Activated CD4-positive, alpha-beta T cell treated with anti-CD3 and anti-CD28 coated beads, Interleukin-2, amount 10 ng/mL, durations not matched to agents 7 days and 5 days (primary cell): ENCODE data around the gene JPH2. TPM values are rescaled to one million over a fixed set of nuclear protein-coding genes. Genes with fewer than 3 reads are reported as not detected.

Source experiments
- CTCF ChIA-PET: fragments of 350-600 bp; sonication (Branson Sonifier 250); formaldehyde crosslinking; loops from one replicate; lab custom pipeline; 2021; ENCODE audit warnings: antibody characterized with exemption; lab: Charles Lee
- POLR2A ChIA-PET: fragments of 350-600 bp; sonication (Branson Sonifier 250); formaldehyde crosslinking; loops from one replicate; lab custom pipeline; 2021; ENCODE audit warnings: antibody characterized with exemption; lab: Charles Lee
- DNase-seq: peaks from one replicate; pipeline ENCODE4 v3.0.0-alpha.2; 2020
- H3K27ac Mint-ChIP-seq: one replicate; pipeline ENCODE4 v1.8.0; 2021; ENCODE audit warnings: mild to moderate bottlenecking, moderate library complexity, mixed read lengths
- H3K27me3 Mint-ChIP-seq: one replicate; pipeline ENCODE4 v1.8.0; 2021; ENCODE audit warnings: mixed read lengths
- H3K36me3 Mint-ChIP-seq: one replicate; pipeline ENCODE4 v1.8.0; 2021; ENCODE audit warnings: low read depth, mixed read lengths
- H3K4me1 Mint-ChIP-seq: one replicate; pipeline ENCODE4 v1.8.0; 2021; ENCODE audit warnings: mixed read lengths
- H3K4me3 Mint-ChIP-seq: one replicate; pipeline ENCODE4 v1.8.0; 2021; ENCODE audit warnings: mild to moderate bottlenecking, moderate library complexity, mixed read lengths
- H3K9me3 Mint-ChIP-seq: one replicate; pipeline ENCODE4 v1.8.0; 2021; ENCODE audit warnings: mixed read lengths
- total RNA-seq, 2 experiments: library from RNA; stranded (reverse); gene quantifications; one replicate each; pipeline ENCODE4 v1.2.3, GENCODE V29; 2021

The JPH2 gene
- total RNA-seq, 2 experiments from 2014 or later = not detected

DNA sequence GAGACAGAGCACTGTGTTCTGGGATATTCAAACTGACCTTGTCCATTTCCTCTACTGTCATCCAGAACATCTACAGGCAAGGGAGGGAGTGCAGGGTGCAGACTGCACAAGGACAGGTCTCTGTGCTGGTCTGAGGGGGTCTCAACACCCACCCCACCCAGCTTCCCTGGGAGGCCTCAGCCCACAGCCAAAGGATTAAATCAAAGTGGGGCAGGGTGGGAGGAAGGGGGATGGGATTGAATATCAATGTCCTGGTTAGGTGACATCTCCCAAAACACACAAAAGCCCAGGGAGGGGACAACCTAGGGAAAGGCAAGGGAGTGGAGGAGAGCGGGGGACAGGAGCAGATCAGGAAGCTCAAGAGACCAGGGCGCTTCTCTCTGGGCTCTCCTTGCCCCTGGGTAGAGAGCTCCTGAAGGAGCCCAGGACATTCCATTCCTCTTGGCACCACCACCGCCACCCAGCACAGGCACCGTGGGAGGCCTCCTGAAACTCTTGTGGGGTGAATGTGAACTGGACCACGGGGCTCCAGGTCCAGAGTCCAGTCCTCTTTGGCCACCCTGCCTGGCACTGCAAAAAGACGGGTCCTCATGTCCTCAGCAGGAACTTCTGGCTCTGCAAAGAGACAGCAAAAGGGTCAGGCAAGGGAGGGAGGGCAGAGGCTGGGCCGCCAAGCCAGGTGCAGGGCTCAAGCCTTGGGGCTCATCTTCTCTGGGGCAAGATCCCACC is 73.9 kb downstream of the JPH2 start:
- no peak for DNase-seq
- Mint-ChIP-seq H3K9me3 (peaks cover 4% of the 10 kb centered on the region), H3K4me3 (no peak overlapping the region), H3K27me3 (peaks cover 23% of the 10 kb centered on the region), H3K27ac (no peak overlapping the region), H3K4me1 (peaks cover 9% of the 10 kb centered on the region), H3K36me3 (no peaks in the 10 kb centered on the region)
- CTCF ChIA-PET = interaction anchor here (1.0 to 2.1 kb wide), 2 partner anchors 74 to 77 kb away, joined by 3 to 9 read pairs; no protein-coding TSS in a partner anchor
- POLR2A ChIA-PET = no interaction called here

DNA sequence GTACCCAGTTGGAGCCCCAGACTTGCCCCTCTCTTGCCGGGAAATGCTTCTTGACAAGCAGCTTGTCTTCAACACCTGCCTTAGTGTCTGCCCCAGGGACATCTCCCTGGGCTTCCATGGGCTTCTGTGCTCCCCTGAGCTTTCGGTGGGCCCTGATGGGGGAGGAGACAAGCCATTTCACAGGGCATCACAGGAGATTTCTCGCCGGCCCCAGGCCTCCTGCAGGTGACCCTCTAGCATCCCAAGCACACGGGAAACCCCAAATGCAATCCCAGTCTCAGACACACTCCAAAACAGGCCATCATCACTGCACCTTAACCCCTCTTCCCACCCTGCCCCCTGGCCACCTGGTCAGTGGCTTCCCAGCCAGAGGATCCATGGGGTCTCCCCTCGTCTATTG is 74.5 kb downstream of the JPH2 start:
- Mint-ChIP-seq H3K27ac (no peak overlapping the region), H3K4me1 (peaks cover 9% of the 10 kb centered on the region), H3K4me3 (no peak overlapping the region), H3K27me3 (peaks cover 23% of the 10 kb centered on the region), H3K36me3 (no peaks in the 10 kb centered on the region), H3K9me3 (peaks cover 10% of the 10 kb centered on the region)
- POLR2A ChIA-PET = no interaction called here
- CTCF ChIA-PET = interaction anchor here (1.0 to 1.1 kb wide), 2 partner anchors 73 to 75 kb away, joined by 3 read pairs; no protein-coding TSS in a partner anchor
- no peak for DNase-seq

DNA sequence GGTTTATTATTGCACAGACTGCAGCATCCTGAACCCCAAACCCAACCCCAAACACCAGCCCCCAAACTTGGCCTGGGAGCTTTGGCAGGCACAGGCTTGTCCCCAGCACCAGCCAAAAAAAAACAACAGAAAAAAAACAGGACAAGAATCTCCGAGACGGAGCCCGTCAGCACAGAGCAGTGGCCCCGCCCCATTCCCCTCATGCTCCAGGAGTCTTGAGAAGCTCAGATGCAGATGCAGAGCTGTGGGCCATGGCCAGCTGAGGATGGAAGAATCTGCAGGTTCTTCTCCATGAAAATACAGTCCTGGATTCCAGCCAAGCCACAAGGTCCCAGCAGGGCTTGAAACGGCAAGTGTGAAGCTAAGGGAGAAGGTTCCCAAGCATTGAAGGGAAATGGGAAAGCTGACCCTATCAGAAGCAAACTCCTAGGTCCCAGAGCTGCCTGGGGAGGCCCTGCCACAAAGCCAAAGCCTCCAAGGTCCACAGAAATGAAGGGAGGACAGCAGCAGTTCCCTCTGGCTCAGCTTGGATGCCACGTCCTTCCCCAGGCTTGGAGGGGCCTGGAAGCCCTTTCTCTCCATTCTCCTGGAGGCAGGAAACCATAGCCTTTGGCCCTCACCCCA is 75.2 kb downstream of the JPH2 start:
- peaks cover 26% of the 10 kb centered on the region for H3K27me3 Mint-ChIP-seq
- no peak overlapping the region for H3K27ac Mint-ChIP-seq
- peaks cover 13% of the 10 kb centered on the region for H3K9me3 Mint-ChIP-seq
- no peak overlapping the region for H3K4me3 Mint-ChIP-seq
- peaks cover 6% of the 10 kb centered on the region for H3K4me1 Mint-ChIP-seq
- ChIA-PET POLR2A (no interaction called here), CTCF (interaction anchor here (0.7 to 1.1 kb wide), 4 partner anchors 73 to 660 kb away, joined by 3 to 4 read pairs (median 3); no protein-coding TSS in a partner anchor)
- no peaks in the 10 kb centered on the region for H3K36me3 Mint-ChIP-seq
- DNase-seq = no peak

DNA sequence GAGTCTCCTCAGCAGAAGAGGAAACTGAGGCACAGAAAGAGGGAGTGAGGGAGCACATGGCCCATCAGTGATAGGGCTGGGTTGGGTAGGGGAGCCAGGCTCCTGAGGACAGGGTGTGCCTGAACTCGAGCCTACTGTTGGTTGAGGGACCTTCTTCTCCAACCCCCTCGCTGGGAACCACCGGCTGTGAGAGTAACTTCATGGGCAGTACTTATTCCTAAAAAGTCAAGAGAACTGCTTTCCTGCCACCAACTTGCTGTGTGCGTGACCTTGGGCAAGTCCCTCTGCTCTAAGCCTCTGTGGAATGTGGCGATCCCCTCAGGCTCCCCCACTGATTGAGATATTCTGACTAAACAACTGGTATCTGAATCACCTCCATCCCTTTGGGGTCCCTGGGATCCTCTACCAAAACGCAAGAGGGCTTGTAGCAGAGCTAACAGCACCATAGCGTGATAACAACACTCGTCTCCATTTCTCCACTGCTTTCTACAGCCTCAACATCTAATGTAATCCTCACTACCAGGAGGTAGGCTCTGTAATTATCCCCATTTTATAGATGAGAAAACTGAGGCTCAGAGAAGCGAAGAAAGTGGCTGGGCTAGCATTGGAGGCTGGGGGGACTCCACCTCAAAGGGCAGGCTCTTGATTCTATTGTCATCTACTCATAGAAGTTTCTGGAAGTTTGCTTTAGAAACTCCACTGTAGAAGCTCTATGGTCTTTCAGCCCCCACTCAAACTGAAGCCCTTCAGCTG is 76.0 kb downstream of the JPH2 start:
- CTCF ChIA-PET = interaction anchor here (0.9 kb wide), 1 partner anchor 84 kb away, joined by 3 read pairs; no protein-coding TSS in a partner anchor
- peaks cover 26% of the 10 kb centered on the region for H3K27me3 Mint-ChIP-seq
- no peaks in the 10 kb centered on the region for H3K36me3 Mint-ChIP-seq
- POLR2A ChIA-PET = interaction anchor here (0.6 kb wide), 1 partner anchor 1319 kb away, joined by 5 read pairs; no protein-coding TSS in a partner anchor
- DNase-seq = no peak
- no peak overlapping the region for H3K27ac Mint-ChIP-seq
- H3K4me1 Mint-ChIP-seq = no peaks in the 10 kb centered on the region
- H3K4me3 Mint-ChIP-seq = no peak overlapping the region
- peaks cover 13% of the 10 kb centered on the region for H3K9me3 Mint-ChIP-seq

DNA sequence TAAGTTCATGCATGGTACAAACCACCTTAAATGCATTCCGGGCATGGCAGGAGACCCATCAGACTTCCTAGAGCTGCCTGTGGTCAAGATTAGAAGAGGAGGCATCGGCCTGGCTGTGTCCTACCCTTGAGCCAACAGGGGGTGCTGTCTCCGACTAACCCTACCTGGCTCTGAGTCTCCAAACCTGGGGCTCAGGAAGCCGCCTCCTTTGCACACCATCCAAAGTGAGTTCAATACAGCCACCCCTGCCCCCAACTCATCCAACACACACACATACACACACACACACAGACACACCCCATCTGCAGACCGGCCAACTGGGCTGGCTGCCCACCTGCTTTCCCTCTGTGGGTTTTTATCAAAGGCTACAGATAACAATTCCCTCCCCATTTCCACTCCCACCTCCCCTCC is 77.0 kb downstream of the JPH2 start:
- Mint-ChIP-seq H3K9me3 (peaks cover 13% of the 10 kb centered on the region), H3K36me3 (no peaks in the 10 kb centered on the region), H3K4me3 (no peak overlapping the region), H3K27ac (no peak overlapping the region), H3K27me3 (peaks cover 28% of the 10 kb centered on the region), H3K4me1 (no peaks in the 10 kb centered on the region)
- no peak for DNase-seq
- POLR2A ChIA-PET = no interaction called here
- CTCF ChIA-PET = interaction anchor here (1.7 kb wide), 1 partner anchor 20 kb away, joined by 3 read pairs; no protein-coding TSS in a partner anchor

DNA sequence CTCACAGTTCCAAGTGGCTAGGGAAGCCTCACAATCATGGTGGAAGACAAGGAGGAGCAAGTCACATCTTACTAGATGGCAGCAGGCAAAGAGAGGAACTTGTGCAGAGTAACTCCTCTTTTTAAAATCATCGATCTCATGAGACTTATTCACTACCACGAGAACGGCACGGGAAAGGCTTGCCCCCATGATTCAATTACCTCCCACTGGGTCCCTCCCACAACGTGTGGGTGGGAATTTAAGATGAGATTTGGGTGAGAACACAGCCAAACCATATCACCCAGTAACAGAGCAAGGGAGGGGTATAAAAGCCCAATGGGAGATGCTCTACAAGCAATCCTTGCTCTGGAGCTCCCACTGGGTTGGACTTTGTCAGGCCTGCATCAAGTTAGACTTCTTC is 80.4 kb downstream of the JPH2 start:
- POLR2A ChIA-PET = no interaction called here
- no peak overlapping the region for H3K4me3 Mint-ChIP-seq

DNA sequence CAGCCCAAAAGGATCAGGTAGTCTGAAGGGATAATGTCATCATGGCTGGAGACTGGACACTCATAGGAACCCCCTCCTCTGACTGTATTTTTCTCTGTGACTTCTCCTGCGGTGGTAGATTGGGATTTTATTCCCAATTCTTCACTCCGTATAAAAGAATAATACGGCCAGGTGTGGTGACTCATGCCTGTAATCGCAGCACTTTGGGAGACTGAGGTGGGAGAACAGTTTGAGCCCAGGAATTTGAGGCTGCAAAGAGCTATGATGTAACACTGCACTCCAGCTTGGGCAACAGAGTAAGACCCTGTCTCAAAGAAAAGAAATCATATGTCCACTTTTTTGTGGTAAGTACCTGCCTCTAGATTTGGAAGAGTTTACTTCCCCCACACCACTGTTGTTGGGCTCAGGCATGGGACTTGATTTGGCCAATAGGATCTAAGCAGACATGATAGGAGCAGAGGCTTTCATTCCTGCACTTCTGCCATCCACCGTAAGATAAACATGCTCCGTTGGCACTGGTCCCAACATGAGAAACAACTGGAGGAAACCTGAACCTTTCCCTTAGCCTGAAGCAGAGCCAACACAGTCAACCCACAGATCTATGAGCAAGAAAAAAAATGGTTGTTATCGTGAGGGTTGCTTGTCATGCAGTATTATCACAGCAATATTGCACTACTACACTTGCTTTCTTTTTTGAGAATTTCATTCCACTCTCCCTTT is 82.0 kb downstream of the JPH2 start:
- DNase-seq = no peak
- Mint-ChIP-seq H3K27ac (no peak overlapping the region), H3K9me3 (peaks cover 13% of the 10 kb centered on the region), H3K4me3 (no peak overlapping the region), H3K27me3 (peaks cover 67% of the 10 kb centered on the region), H3K36me3 (no peaks in the 10 kb centered on the region), H3K4me1 (no peaks in the 10 kb centered on the region)
- POLR2A ChIA-PET = no interaction called here
- CTCF ChIA-PET = interaction anchor here (1.8 kb wide), 1 partner anchor 12 kb away, joined by 5 read pairs; no protein-coding TSS in a partner anchor

More for the DNA sequence above, 80.4 kb downstream of the JPH2 start:
- H3K9me3 Mint-ChIP-seq = peaks cover 13% of the 10 kb centered on the region
- H3K4me1 Mint-ChIP-seq = no peaks in the 10 kb centered on the region
- no peak overlapping the region for H3K27ac Mint-ChIP-seq
- no peak for DNase-seq
- no peaks in the 10 kb centered on the region for H3K36me3 Mint-ChIP-seq
- H3K27me3 Mint-ChIP-seq = peaks cover 54% of the 10 kb centered on the region
- CTCF ChIA-PET = interaction anchor here (1.8 kb wide), 1 partner anchor 10 kb away, joined by 5 read pairs; no protein-coding TSS in a partner anchor

DNA sequence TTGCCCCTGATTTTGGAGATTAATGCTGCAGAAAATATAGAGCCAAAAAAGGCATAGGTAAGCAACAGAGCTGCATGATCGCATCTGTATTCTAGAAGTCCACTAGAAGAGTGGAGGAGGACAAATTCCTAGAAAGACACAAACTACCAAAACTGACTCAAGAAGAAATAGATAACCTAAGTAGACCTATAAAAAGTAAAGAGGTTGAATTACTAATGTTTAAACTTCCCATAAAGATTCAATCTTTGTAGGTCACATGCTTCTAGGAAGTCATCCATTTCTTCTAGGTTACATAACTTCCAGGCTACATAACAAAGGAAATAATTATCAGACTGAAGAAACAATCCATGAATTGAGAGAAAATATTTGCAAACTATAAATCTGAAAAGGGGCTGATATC is 84.4 kb downstream of the JPH2 start:
- Mint-ChIP-seq H3K9me3 (peaks cover 5% of the 10 kb centered on the region), H3K4me3 (no peak overlapping the region), H3K4me1 (no peaks in the 10 kb centered on the region), H3K27ac (no peak overlapping the region), H3K27me3 (peaks cover 62% of the 10 kb centered on the region), H3K36me3 (no peaks in the 10 kb centered on the region)
- ChIA-PET POLR2A (no interaction called here), CTCF (no interaction called here)
- no peak for DNase-seq

DNA sequence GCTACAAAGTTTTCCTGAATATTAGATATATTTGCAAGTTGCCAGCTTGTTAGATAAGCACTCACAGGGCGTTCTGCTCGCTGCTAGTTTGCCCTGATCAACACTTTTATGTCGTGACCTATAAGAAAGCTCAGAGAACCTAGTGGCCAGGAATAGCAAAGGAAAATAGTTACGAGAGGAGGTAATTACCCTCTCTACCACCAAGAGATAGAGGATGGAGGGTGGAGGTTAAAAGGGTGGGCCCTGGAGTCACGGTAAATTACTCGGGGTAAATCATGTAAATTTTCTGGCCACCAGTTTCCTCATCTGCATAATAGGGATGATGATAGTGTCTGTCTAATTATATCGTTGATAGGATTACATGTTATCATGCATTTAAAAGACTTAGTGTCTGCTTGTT is 87.2 kb downstream of the JPH2 start:
- DNase-seq = no peak
- Mint-ChIP-seq H3K27ac (no peak overlapping the region), H3K36me3 (no peaks in the 10 kb centered on the region), H3K27me3 (peaks cover 39% of the 10 kb centered on the region), H3K4me3 (no peak overlapping the region), H3K9me3 (no peaks in the 10 kb centered on the region), H3K4me1 (no peaks in the 10 kb centered on the region)
- POLR2A ChIA-PET = no interaction called here
- CTCF ChIA-PET = interaction anchor here (0.8 to 1.2 kb wide), 2 partner anchors 41 to 571 kb away, joined by 3 read pairs; no protein-coding TSS in a partner anchor

DNA sequence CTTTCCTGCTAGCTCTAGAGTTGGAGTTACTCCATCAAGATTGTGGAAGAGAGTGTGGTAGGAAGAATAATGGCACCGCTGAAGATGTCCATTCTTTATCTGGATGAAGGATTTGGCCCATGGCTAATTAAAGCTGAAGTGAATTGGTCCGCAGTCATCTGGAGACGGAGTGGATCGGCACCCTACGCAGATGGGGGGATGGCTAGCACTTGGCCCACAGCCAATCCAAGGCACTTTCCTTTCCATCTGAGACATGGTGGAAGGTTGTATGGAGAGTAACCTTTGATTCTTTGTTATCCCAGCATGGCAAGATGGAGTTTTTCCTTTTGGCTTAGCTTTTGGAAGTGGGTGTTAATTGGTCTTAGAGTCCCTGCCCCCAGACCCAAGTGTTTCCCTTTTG is 88.3 kb downstream of the JPH2 start:
- H3K4me1 Mint-ChIP-seq = no peaks in the 10 kb centered on the region
- H3K27me3 Mint-ChIP-seq = peaks cover 36% of the 10 kb centered on the region
- H3K27ac Mint-ChIP-seq = no peak overlapping the region
- no peaks in the 10 kb centered on the region for H3K36me3 Mint-ChIP-seq
- ChIA-PET CTCF (interaction anchor here (1.2 kb wide), 1 partner anchor 40 kb away, joined by 3 read pairs; no protein-coding TSS in a partner anchor), POLR2A (no interaction called here)
- H3K4me3 Mint-ChIP-seq = no peak overlapping the region
- H3K9me3 Mint-ChIP-seq = no peaks in the 10 kb centered on the region
- no peak for DNase-seq

DNA sequence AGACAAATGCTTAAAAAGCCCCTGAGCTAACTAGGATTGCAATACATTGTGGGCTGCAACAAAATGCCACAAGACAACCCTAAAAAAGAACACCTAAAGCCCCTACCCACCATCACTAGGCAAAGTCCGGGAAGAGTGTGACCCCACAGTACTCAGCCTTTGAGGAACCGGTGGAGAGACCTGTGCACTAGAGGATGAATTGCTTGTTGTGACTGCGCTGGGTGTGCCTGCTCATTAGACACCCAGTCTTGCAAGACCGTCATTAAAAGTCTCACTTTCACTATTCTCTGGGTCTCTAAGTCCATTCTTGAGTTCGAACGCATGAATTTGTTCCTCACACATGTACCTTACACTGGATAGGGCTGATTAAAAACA is 88.7 kb downstream of the JPH2 start:
- no peak for DNase-seq
- no peaks in the 10 kb centered on the region for H3K9me3 Mint-ChIP-seq
- H3K27ac Mint-ChIP-seq = no peak overlapping the region
- POLR2A ChIA-PET = no interaction called here
- CTCF ChIA-PET = no interaction called here
- no peak overlapping the region for H3K4me3 Mint-ChIP-seq
- peaks cover 32% of the 10 kb centered on the region for H3K27me3 Mint-ChIP-seq
- no peaks in the 10 kb centered on the region for H3K4me1 Mint-ChIP-seq
- H3K36me3 Mint-ChIP-seq = no peaks in the 10 kb centered on the region
